HG02981 (cell line): ENCODE data around the gene KIRREL1.
"Not testable (repeated sequence)": the region's sequence is repeated elsewhere in the genome, so short reads cannot be mapped to it uniquely, and the experiment has no call there.

Source experiments
- ATAC-seq: cut with Tn5 transposase; IDR thresholded peaks from one replicate; pipeline ENCODE4 v1.9.1; 2021; ENCODE audit warnings: mild to moderate bottlenecking, moderate library complexity; ENCODE audit not compliant: unreplicated experiment

The KIRREL1 gene

GRCh38 chr1:158128531-158128930 lies 135.1 kb downstream of the KIRREL1 start:
- ATAC-seq = not testable (repeated sequence)

GRCh38 chr1:158131217-158131616 lies 137.8 kb downstream of the KIRREL1 start:
- no peak for ATAC-seq

- no peak for ATAC-seq
Observed at GRCh38 chr1:158140764-158141192, 147.3 kb downstream of the KIRREL1 start.

GRCh38 chr1:158145173-158145719 lies 151.8 kb downstream of the KIRREL1 start:
- ATAC-seq = no peak

GRCh38 chr1:158146165-158146564 lies 152.7 kb downstream of the KIRREL1 start:
- ATAC-seq = no peak

GRCh38 chr1:158146739-158147138 lies 153.3 kb downstream of the KIRREL1 start:
- ATAC-seq = no peak

- no peak for ATAC-seq
Observed at GRCh38 chr1:158147401-158147800, 154.0 kb downstream of the KIRREL1 start.

GRCh38 chr1:158147869-158148268 lies 154.4 kb downstream of the KIRREL1 start:
- ATAC-seq = no peak

- ATAC-seq = no peak
Observed at GRCh38 chr1:158148468-158148867, 155.0 kb downstream of the KIRREL1 start.

- ATAC-seq = no peak
Observed at GRCh38 chr1:158149175-158149574, 155.7 kb downstream of the KIRREL1 start.
